ENCODE results near the gene WDR47.

GRCh38 chr1:109059026-109059425 lies 17.1 kb upstream of the WDR47 start:
- TF ChIP-seq POU6F1 (CRISPR knock-in tag; IDR thresholded peaks at IDR 0.05; ENCODE audit: borderline replicate concordance, low read depth), result no peak
- no peak for TF ChIP-seq RARB (CRISPR knock-in tag; IDR thresholded peaks at IDR 0.05)
- no peak for TF ChIP-seq CREB5 (CRISPR knock-in tag; IDR thresholded peaks at IDR 0.05; ENCODE audit: low read depth)
- TF ChIP-seq CSDC2 (CRISPR knock-in tag; IDR thresholded peaks at IDR 0.05), result no peak
- no peak for TF ChIP-seq ZFP3 (CRISPR knock-in tag; IDR thresholded peaks at IDR 0.05)
- TF ChIP-seq ZFP30 (CRISPR knock-in tag; IDR thresholded peaks at IDR 0.05), result no peak
- TF ChIP-seq PPARA (CRISPR knock-in tag; IDR thresholded peaks at IDR 0.05; ENCODE audit: borderline replicate concordance), result no peak
- no peak for TF ChIP-seq PATZ1 (CRISPR knock-in tag; IDR thresholded peaks at IDR 0.05; ENCODE audit: borderline replicate concordance)
- TF ChIP-seq SNAI2 (CRISPR knock-in tag; IDR thresholded peaks at IDR 0.05), result no peak
